GM10266 (cell line): ENCODE results near the gene CCDC192.

Experiments used
- DNase-seq: peaks from one replicate; pipeline ENCODE4 v3.0.0; 2012; ENCODE audit errors: extremely low spot score
- TF ChIP-seq, protein P1 (sequence below): IDR thresholded peaks from 2 replicates; pipeline ENCODE4 v1.5.1; 2012; ENCODE audit warnings: mild to moderate bottlenecking, low read depth; ENCODE audit not compliant: control insufficient read depth, insufficient read depth; ENCODE audit errors: missing control alignments

CCDC192 gene

DNA sequence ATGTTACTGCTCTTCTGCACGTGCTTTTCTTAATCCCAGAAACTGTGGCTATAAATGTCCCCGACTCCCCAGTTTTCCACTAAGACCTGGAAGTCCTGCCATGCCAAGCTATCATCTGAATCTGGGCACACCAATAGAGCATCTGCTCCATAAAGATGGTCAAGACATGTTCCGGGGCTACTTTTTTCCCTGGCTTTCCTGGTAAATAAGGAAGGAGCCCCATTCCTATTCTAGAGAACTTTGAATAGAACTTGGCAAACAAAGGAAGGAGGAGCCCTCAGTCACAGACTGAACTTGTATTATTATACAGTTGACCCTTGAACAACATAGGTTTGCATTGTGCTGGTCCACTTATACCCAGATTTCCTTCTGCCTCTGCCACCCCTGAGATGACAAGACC lies 182.9 kb downstream of the CCDC192 start:
- TF ChIP-seq, protein P1, sequence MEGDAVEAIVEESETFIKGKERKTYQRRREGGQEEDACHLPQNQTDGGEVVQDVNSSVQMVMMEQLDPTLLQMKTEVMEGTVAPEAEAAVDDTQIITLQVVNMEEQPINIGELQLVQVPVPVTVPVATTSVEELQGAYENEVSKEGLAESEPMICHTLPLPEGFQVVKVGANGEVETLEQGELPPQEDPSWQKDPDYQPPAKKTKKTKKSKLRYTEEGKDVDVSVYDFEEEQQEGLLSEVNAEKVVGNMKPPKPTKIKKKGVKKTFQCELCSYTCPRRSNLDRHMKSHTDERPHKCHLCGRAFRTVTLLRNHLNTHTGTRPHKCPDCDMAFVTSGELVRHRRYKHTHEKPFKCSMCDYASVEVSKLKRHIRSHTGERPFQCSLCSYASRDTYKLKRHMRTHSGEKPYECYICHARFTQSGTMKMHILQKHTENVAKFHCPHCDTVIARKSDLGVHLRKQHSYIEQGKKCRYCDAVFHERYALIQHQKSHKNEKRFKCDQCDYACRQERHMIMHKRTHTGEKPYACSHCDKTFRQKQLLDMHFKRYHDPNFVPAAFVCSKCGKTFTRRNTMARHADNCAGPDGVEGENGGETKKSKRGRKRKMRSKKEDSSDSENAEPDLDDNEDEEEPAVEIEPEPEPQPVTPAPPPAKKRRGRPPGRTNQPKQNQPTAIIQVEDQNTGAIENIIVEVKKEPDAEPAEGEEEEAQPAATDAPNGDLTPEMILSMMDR, result no peak
- DNase-seq, result no peak

DNA sequence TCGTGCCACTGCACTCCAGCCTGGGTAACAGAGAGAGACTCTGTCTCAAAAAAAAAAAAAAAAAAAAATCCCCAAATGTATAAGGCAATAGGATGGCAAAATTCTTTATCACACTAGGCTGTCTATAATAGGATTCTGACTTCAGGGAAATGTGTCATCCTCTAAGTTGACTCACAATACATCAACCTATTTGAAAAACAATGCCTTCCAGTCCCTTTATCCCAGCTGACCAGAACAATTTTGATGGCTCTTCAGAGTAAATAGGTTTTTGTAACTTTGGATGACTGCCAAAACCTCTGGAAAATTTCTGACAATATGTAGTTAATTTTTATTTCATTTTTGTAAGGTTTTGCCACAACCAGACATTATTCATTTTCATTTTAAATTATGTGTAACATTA lies 184.1 kb downstream of the CCDC192 start:
- TF ChIP-seq, protein P1, result no peak

DNA sequence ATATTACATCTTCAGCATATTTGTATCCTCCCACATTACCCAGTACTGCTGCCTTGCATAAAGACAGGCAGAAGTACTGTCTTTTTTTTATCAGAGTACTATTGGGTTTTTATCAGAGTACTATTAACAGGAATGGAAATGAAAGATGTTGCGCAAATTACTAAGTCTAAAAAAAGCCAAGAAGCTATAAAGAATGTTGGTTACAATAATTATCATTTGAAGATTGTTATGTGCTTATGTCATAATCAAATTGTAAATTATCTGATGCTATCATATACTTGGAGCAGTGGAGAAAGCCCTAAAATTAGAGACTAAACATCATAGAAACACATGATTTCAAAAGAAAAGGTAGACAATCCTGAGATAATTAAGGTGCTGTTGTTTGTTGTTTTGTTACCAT lies 188.8 kb downstream of the CCDC192 start:
- TF ChIP-seq, protein P1, result no peak

More for the DNA sequence above, 184.1 kb downstream of the CCDC192 start:
- no peak for DNase-seq

DNA sequence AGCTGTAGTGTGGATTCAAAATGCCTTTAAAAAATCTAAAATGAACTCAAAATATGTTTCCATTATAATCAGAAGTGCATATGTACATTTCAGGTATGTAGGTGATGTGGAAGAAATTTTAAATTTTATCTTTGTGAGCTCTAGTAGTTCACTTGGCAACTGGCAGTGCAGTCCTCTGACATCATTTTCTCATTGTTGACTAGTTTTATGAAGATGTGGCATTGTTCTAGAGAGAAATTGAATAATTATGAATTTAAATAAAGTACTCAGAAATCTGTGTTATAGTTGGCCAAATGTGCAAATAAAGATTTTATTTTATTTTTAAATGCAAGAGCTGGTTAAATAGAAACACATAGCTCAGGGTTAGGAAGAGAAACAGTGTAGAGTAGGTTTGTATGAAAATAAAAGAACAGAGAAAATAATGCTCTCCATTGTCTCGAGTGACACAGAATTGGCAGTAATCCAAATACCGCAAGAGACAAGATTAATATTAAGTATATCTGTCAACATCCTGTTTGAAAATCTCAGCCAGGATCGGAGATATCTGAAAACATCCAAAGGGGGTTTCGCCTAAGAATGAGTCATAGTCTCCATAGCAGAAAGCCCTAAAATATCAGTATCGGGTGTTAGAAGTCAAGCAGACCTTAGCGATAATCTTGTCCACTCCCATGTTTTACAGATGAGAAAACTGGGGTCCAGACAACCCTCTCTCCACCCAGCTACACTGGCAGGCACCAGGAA lies 189.4 kb downstream of the CCDC192 start:
- TF ChIP-seq, protein P1, result no peak
- no peak for DNase-seq

More for the DNA sequence above, 188.8 kb downstream of the CCDC192 start:
- DNase-seq, result no peak

DNA sequence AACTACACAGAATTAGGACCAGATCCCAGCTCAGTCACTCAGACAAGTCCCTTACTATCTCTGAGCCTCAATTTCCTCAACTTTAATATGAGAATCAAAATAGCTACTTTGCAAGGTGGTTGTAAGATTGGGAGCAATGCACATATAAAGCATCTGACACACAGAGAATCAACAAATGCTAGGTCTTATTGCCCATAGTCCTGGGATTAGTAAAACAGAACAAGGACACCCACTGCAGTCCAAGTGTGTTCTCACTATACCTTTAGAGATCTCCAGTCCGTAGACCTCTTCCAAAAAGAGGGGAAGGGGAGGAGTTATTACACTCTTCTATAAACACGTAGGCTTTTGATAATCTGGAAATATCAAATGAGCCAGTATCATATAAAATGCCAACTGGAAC lies 190.0 kb downstream of the CCDC192 start:
- DNase-seq, result no peak
- TF ChIP-seq, protein P1, result no peak

DNA sequence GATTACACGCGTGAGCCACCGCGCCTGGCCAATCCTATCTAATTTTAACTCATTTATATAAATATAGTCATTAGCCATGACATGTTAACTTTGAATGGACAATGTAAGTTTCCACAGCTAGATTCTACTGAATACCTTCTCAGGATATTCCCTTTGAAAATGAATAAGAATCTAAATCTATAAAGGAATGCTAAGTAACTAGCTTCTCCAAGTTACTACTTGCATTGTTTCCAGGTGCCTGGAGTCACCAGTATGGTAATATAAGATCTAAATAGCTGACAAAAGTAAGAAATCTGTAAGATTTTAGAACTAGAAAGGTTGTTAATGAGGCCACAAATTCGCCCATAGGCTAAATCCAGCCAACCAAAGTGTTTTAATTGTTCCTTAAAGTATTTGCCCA lies 191.3 kb downstream of the CCDC192 start:
- DNase-seq, result no peak
- TF ChIP-seq, protein P1, result no peak

DNA sequence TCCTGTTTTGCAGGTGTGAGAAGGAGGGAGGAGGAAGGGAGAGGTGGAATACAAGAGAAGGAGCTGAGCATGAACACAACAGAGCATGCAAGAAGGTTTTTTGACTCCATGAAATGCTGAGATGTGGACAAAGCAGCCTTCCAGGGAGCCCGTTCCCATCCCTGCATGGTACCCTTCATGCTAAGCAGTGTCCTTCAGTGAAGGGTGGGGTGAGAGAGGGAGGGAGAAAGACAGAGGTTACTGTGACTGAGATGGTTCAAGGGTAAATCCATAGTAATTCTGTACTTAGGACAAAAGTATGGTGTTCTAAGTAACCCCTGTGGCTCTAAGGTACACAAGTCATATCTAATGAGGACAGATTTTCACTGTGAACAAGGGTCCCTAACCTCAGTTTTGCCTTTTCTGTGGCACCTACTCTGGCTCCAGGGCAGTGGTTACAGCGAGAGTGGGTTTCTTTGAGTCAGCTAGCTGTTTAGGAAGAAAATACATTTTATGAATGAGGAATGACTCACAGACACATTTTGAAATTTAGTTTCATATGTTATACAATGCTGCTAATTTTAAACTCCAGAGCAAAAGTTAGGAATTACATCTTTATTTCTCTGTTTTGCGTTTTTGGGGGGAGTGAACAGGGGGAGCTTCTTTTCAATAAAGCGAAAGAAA lies 195.5 kb downstream of the CCDC192 start:
- no peak for DNase-seq
- TF ChIP-seq, protein P1, result no peak
